ENCODE results near the gene VWA5B2.

- TF ChIP-seq CTCF (IDR thresholded peaks at IDR 0.05; ENCODE audit: low read depth, low read length) (no peak), MAX (IDR thresholded peaks at IDR 0.05; ENCODE audit: low read depth, low read length) (no peak)
Observed at GRCh38 chr3:184233127-184233843, 3.9 kb downstream of the VWA5B2 start.
